Ovary (tissue), 9 donors: ENCODE results near the gene THSD8. TPM values are rescaled to one million over a fixed set of nuclear protein-coding genes. Genes with fewer than 3 reads are reported as not detected.

Experiments
- DNase-seq, 5 donors: peaks; one replicate each; pipeline ENCODE4 v3.0.0-alpha.2; 2019 to 2020
- H3K27ac ChIP-seq, 2 donors: fragments of 200-600 bp; one replicate each; pipeline versions ENCODE4 v1.5.1 to v1.8.0; 2019 to 2022
- H3K27me3 ChIP-seq: fragments of 200-600 bp; one replicate; pipeline ENCODE4 v1.8.0; 2022
- H3K36me3 ChIP-seq: fragments of 200-600 bp; sonication (generic); one replicate; pipeline ENCODE4 v1.5.1; 2019
- H3K4me1 ChIP-seq: one replicate; pipeline ENCODE4 v1.8.1; 2013; ENCODE audit warnings: mild to moderate bottlenecking, moderate library complexity; ENCODE audit not compliant: insufficient read depth
- H3K4me3 ChIP-seq: fragments of 200-600 bp; sonication (generic); one replicate; pipeline ENCODE4 v1.5.1; 2017
- H3K9me3 ChIP-seq, 2 donors: fragments of 200-600 bp in 1 of 2; sonication (generic) in 1 of 2; one replicate each; pipeline versions ENCODE4 v1.5.1 to v1.8.1; 2013 to 2019; ENCODE audit warnings: mild to moderate bottlenecking in 1 of 2, moderate library complexity in 1 of 2
- CTCF ChIP-seq, 3 donors: fragments of 450-650 bp in 2 of 3; fragments of 200-600 bp in 1 of 3; IDR thresholded peaks; one replicate each; pipeline versions ENCODE4 v1.5.1 to v1.8.0; 2016 to 2022; ENCODE audit warnings: antibody characterized with exemption in 3 of 3, mild to moderate bottlenecking in 1 of 3
- EP300 ChIP-seq: sonication (generic); formaldehyde crosslinking; IDR thresholded peaks from one replicate; pipeline ENCODE4 v1.6.1; 2017; ENCODE audit warnings: antibody characterized with exemption
- POLR2A ChIP-seq: fragments of 450-650 bp; IDR thresholded peaks from one replicate; pipeline ENCODE4 v1.6.1; 2017; ENCODE audit warnings: antibody characterized with exemption, mild to moderate bottlenecking, moderate library complexity
- WGBS, 3 donors: extraction: QIAGEN DNeasy Blood & Tissue Kit in 1 of 3; methylation state at CpG; one replicate each; pipeline versions ENCODE4 v1.1.5 to v1.1.7; 2013 to 2017; 5-methylcytosine and 5-hydroxymethylcytosine counted together
- intact Hi-C, 4 donors: fragments of 100-400 bp; cut with DNase I; formaldehyde crosslinking; loops; one replicate each; pipeline versions ENCODE4 v1.11.0 to v1.15.1; 2022 to 2023
- polyA plus RNA-seq, 2 donors: library from polyadenylated mRNA; stranded (reverse); fragments of 200-250 nt in 1 of 2; fragments of 350-450 nt in 1 of 2; fragmentation: Illumina TruSeq in 1 of 2; extraction: RNeasy Lipid Tissue Mini Kit (QIAGEN cat#74804) in 1 of 2; gene quantifications; one replicate each; pipeline ENCODE4 v1.2.3, GENCODE V29; 2013 to 2014
- total RNA-seq, 7 donors: library from RNA; depleted of rRNA in 2 of 7; stranded (reverse); fragments of >200 nt in 2 of 7; fragmentation: NEBNext Ultra II Directional in 3 of 7; extraction: Animal tissue kit (Norgen Biotek cat#: 25700) in 3 of 7; gene quantifications; one replicate each; pipeline versions ENCODE4 v1.1.0 to v1.2.4, GENCODE V29; 2016 to 2023
- donor health status: DM: no; HTN: no; CAD: no; lungs with moderate emphysema.
- donor health status: DM: no; HTN: no; CAD: no.
- donor health status: Bipolar disorder and iron deficiency.
- donor health status: DM: yes; HTN: yes; CAD: no.
- donor health status: DM: no; HTN: no; CAD: no.
- donor health status: DM: yes; HTN: yes; CAD: no.

THSD8 gene
- total and polyA plus RNA-seq, 9 donors = 0.71 to 7.2 (median 2.6) TPM; not detected in 1

DNA sequence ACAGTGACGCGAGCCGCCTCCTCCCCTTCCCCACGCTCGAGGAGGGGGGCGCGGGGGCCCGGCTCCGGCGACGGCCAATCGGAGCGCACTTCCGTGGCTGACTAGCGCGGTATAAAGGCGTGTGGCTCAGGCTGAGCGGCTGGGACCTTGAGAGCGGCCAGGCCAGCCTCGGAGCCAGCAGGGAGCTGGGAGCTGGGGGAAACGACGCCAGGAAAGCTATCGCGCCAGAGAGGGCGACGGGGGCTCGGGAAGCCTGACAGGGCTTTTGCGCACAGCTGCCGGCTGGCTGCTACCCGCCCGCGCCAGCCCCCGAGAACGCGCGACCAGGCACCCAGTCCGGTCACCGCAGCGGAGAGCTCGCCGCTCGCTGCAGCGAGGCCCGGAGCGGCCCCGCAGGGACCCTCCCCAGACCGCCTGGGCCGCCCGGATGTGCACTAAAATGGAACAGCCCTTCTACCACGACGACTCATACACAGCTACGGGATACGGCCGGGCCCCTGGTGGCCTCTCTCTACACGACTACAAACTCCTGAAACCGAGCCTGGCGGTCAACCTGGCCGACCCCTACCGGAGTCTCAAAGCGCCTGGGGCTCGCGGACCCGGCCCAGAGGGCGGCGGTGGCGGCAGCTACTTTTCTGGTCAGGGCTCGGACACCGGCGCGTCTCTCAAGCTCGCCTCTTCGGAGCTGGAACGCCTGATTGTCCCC, 10.4 kb upstream of the THSD8 start, which contains the start of gene JUNB:
TSS of gene JUNB (plus strand) at position 142 of the 706 bp plus-strand sequence. CDS start at position 428, 286 bp downstream.
- peaks cover 8% of the 10 kb centered on the region for H3K4me1 ChIP-seq
- DNase-seq = peak; percentile 98 to 99 (median 98)
- no peaks in the 10 kb centered on the region for H3K27me3 ChIP-seq
- H3K9me3 ChIP-seq = no peaks in the 10 kb centered on the region
- H3K36me3 ChIP-seq = no peaks in the 10 kb centered on the region
- H3K27ac ChIP-seq = peak within 1 kb of the TSS; percentile 95 to 99
- WGBS, 3 donors = 0% methylated on average over 49 to 73 of the region's 73 CpGs
- peak within 1 kb of the TSS; percentile 80 for H3K4me3 ChIP-seq
- intact Hi-C loops = no loop called here
- TF ChIP-seq POLR2A (peak; percentile 100), CTCF (IDR thresholded peaks at IDR 0.05) (peak; percentile 1 to 31 (median 9)), EP300 (peak; percentile 99)

GRCh38 chr19:12792051-12792852, 9.6 kb upstream of the THSD8 start:
- no peaks in the 10 kb centered on the region for H3K36me3 ChIP-seq
- intact Hi-C loops = no loop called here
- peaks cover 8% of the 10 kb centered on the region for H3K4me1 ChIP-seq
- peak overlapping the region; percentile 80 for H3K4me3 ChIP-seq
- TF ChIP-seq EP300 (no peak), POLR2A (no peak), CTCF (IDR thresholded peaks at IDR 0.05) (peak in 1 of 3 donors; percentile 13)
- H3K9me3 ChIP-seq = no peaks in the 10 kb centered on the region
- H3K27ac ChIP-seq = peak overlapping the region; percentile 95 to 99
- DNase-seq = peak; percentile 74 to 84 (median 76)
- H3K27me3 ChIP-seq = no peaks in the 10 kb centered on the region
- 0 to 1% (median 0%) methylated on average over 48 to 84 of the region's 84 CpGs for WGBS, 3 donors

DNA sequence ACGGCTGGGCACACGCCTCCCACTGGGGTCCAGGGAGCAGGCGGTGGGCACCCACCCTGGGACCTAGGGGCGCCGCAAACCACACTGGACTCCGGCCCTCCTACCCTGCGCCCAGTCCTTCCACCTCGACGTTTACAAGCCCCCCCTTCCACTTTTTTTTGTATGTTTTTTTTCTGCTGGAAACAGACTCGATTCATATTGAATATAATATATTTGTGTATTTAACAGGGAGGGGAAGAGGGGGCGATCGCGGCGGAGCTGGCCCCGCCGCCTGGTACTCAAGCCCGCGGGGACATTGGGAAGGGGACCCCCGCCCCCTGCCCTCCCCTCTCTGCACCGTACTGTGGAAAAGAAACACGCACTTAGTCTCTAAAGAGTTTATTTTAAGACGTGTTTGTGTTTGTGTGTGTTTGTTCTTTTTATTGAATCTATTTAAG, 9.0 kb upstream of the THSD8 start:
- Histone ChIP-seq H3K4me1 (peaks cover 8% of the 10 kb centered on the region), H3K4me3 (peak overlapping the region; percentile 80), H3K27ac (peak overlapping the region; percentile 95 to 99), H3K27me3 (no peaks in the 10 kb centered on the region), H3K9me3 (no peaks in the 10 kb centered on the region), H3K36me3 (no peaks in the 10 kb centered on the region)
- DNase-seq = peak in 3 of 5 donors; percentile 25 to 62 (median 51)
- 0 to 1% (median 1%) methylated on average over 22 of the region's 22 CpGs for WGBS, 3 donors
- TF ChIP-seq CTCF (IDR thresholded peaks at IDR 0.05) (no peak), EP300 (no peak), POLR2A (no peak)
- intact Hi-C loops = no loop called here

GRCh38 chr19:12793290-12794195, 8.3 kb upstream of the THSD8 start:
- H3K9me3 ChIP-seq = no peaks in the 10 kb centered on the region
- H3K4me1 ChIP-seq = peaks cover 7% of the 10 kb centered on the region
- intact Hi-C loops = no loop called here
- H3K36me3 ChIP-seq = no peaks in the 10 kb centered on the region
- peak; percentile 92 to 97 (median 96) for DNase-seq
- WGBS, 3 donors = 0 to 1% (median 1%) methylated on average over 68 to 81 of the region's 81 CpGs
- peak; percentile 78 for TF ChIP-seq POLR2A
- TF ChIP-seq CTCF (IDR thresholded peaks at IDR 0.05) = peak in 1 of 3 donors; percentile 27
- peak; percentile 99 for TF ChIP-seq EP300
- H3K27ac ChIP-seq = peak overlapping the region; percentile 95 to 99
- H3K27me3 ChIP-seq = no peaks in the 10 kb centered on the region
- H3K4me3 ChIP-seq = peak overlapping the region; percentile 80
